Measurements from ENCODE around the gene USP53.
"Not testable (repeated sequence)": the region's sequence is repeated elsewhere in the genome, so short reads cannot be mapped to it uniquely, and the experiment has no call there.

Gene USP53

DNA sequence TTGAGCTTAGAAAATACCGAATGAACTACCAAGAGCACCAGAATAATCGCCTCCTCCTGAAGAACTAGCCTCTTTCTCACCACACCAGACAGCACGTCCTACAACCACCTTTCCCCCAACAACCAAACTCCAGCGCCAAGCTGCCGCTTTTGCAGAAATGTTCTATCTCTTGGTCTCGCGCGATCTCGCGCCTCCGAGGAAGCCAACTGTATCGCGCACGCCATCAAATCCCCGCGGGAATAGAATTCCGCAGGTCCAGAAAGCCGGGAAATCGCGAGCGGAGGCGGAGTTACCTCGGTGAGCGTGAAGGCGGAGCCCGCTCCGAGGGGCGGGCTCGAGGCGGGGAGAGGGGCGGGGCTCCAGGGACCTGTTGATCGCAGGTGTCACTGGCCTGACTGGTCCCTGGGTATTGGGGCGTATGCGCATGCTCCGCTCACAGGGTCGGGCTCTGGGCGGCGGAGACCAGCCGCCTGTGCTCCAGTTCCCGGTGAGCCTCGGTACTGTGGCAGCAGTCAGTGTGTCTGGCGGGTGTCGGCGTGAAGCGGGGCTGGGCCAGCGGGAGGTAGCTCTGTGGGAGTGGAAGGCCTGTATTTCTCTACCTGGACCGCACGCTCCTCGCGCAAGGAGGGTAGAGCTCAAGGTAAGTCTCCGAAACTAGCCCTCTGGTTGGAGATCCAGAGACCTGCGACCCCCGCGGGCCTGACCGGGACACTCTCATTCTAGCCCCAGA is at the start of gene USP53:
TSS of gene USP53 (plus strand) at position 480 of the 730 bp plus-strand sequence. CDS start 27,047 bp downstream, outside the sequence.
- peak; percentile 93 for DNase-seq (ENCODE audit: low read depth)

DNA sequence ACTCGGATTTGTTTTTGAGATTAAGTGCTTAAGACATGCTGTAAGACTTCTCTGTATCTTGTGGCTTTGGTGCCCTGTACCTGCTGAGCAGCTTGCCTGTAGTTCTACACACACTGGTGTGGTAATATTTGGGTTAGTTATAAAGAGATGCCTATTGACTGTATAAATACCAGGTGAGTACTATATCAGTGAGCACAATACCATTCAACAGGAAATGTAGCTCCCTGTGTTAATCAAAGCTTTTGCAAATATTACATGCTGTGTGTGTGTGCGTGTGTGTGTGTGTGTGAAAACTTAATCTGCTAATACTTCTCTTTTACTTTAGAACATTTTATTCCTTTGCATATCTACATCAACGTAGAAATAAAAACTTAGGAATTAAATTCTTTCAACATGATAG is 46.7 kb upstream of the USP53 start:
- DNase-seq (ENCODE audit: low read depth): no peak

DNA sequence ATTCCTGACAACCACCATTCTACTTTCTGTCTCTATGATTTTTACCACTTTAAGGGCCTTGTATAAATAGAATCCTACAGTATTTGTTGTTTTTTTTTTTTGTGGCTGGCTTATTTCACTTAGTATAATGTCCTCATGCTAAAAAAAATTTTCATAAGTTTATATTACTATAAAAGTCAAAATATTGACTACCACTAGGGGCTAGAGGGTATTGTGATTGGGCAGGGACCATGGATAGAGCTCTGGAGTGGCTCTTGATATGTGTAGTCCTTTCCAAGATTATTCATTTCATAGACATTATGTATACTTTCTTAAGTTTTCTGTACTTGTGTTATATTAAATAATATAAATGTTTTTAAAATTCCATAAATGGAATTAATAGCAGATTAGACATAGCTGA is 42.3 kb upstream of the USP53 start:
- DNase-seq (ENCODE audit: low read depth): no peak

DNA sequence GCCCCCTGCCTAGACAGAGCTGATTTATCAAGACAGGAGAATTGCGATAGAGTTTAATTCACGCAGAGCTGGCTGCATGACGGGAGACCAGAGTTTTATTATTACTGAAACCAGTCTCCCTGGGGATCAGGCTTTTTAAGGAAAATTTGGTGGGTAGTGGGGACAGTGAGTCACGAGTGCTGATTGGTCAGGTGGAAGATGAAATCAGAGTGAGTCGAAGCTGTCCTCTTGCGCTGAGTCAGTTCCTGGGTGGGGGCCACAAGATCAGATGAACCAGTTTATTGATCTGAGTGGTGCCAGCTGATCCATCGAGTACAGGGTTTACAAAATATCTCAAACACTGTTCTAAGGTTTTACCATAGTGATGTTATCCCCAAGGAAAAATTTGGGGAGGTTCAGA is 40.3 kb upstream of the USP53 start:
- no peak for DNase-seq (ENCODE audit: low read depth)

DNA sequence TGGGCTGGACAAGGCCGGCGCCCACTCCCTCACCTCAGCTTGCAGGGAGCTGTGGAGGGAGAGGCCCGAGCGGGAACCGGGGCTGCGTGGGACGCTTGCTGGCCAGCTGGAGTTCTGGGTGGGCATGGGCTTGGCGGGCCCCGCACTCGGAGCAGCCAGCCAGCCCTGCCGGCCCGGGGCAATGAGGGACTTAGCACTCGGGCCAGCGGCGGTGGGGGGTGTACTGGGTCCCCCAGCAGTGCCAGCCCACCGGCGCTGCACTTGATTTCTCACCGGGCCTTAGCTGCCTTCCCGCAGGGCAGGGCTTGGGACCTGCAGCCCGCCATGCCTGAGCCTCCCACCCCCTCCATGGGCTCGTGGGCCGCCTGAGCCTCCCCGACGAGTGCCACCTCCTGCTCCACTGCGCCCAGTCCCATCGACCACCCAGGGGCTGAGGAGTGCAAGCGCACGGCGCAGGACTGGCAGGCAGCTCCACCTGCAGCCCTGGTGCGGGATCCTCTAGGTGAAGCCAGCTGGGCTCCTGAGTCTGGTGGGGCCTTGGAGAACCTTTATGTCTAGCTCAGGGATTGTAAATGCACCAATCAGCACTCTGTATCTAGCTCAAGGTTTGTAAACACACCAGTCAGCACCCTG is 38.7 kb upstream of the USP53 start:
- not testable (repeated sequence) for DNase-seq (ENCODE audit: low read depth)

- DNase-seq (ENCODE audit: low read depth): no peak
Measured at GRCh38 chr4:119179011-119179410, 33.5 kb upstream of the USP53 start.

GRCh38 chr4:119184128-119184527 is 28.4 kb upstream of the USP53 start:
- no peak for DNase-seq (ENCODE audit: low read depth)

DNA sequence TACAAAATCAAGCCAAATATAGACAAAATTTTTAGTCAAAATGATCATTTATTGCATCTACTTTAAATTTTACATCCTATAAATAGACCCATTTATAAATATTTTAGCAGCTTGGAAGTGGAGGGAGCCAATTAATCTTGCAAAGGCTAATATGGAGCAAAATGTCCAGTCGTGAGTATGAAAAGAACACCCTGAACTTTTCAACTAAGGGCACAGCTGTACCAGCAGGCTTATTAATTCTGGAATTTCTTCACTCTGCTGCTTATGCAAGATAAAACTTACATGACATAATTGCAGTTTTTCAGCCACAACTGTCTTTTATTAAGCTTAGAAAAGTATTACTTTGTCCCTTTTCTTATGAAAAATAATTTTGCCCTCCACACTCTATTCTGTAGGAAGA is 22.9 kb upstream of the USP53 start:
- DNase-seq (ENCODE audit: low read depth): no peak

GRCh38 chr4:119190354-119190753 is 22.2 kb upstream of the USP53 start:
- no peak for DNase-seq (ENCODE audit: low read depth)

- no peak for DNase-seq (ENCODE audit: low read depth)
Measured at GRCh38 chr4:119191505-119191904, 21.0 kb upstream of the USP53 start.

GRCh38 chr4:119197772-119198212 is 14.7 kb upstream of the USP53 start:
- no peak for DNase-seq (ENCODE audit: low read depth)

DNA sequence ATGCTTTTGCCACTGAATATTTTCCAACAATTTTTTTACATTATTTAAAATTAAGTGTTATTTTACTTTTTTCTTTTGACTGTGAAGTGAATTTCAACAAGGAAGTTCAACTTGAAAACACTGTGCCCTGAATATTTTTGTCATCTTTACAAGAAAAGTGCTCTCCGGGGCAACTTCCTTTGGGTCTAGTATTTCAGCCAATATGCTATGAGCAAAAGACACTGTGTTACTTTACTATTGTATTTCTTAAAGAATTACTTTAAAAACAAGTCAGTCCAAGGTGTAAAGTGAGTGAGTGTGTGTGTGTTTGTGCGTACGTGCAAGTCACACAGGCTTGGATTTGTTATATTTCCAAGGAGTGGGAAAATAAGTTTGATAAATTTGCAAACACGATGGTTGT is 7.6 kb upstream of the USP53 start:
- DNase-seq (ENCODE audit: low read depth): no peak

DNA sequence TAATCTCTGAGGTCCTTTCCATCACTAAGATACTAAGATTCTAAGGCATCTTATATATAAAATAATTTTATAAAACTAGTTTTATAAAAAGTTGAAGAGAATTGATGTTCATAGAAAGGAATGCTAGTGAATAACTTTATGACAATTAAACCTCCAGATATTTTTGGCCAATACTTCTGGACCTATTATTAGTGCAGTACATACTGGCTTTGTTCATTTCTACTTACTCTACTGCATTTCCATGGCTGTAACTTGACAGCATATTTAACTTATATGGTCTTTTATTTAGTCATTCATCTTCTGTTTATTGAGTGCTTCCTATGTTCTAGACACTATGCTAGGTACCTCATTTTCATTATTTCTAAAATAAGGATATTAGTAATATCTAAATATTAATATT is 6.8 kb upstream of the USP53 start:
- DNase-seq (ENCODE audit: low read depth): no peak

DNA sequence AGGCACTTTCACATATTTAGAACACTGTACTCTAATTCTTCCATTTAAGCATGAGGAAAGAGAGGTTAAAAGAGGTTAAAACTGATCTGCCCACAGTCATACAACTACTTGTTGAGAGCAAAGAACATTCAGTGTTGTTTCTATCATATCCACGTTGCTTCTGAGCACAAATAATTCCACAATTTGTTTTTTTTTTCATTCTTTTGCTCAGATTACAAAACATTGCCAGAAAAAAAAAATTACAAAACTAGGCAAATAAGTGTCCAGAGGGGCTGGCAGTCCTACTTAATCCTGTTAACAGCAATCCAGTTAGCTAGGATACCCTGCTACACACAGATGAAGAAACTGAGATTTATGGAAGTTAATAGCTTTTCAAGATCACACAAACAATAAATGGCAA is 6.3 kb upstream of the USP53 start:
- DNase-seq (ENCODE audit: low read depth): no peak

- no peak for DNase-seq (ENCODE audit: low read depth)
Measured at GRCh38 chr4:119207051-119207450, 5.5 kb upstream of the USP53 start.

GRCh38 chr4:119209077-119209476 is 3.4 kb upstream of the USP53 start:
- no peak for DNase-seq (ENCODE audit: low read depth)

DNA sequence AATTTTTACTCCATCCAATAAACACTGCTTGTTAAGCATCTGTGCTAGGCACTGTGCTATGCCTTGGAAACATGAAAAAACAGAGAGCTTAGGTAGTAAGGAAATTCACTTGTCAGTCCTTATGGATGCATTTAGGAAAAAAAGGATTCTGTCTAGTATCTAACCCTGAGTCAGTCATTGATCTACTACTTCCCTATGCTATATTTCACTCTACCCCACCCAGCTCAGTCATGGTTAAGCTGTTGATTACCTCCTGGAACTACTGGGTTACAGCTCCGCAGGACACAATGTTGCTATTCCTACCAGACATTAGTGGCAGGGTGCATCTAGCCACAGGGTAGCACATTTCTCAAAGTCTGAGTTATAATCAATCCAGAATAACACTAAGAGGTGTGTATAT is 2.9 kb upstream of the USP53 start:
- no peak for DNase-seq (ENCODE audit: low read depth)

DNA sequence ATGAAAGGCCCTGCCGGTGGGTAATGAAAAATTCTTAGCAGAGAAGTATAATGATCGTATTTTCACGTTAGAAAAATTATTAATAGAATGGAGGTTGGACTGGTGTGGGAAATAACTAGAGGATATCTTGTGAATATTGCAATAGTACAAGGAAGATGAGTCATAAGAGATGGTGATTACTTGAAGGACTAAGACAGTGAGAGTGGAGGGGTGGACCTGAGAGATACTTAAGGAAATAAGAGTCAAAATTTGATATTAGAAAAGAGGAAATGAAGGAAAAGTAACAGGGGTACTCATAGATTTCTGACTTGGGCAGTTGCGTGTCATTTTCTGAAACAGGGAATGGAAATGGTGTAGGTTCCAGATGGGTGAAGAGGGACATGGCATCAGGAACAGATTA is 1.7 kb upstream of the USP53 start:
- no peak for DNase-seq (ENCODE audit: low read depth)

DNA sequence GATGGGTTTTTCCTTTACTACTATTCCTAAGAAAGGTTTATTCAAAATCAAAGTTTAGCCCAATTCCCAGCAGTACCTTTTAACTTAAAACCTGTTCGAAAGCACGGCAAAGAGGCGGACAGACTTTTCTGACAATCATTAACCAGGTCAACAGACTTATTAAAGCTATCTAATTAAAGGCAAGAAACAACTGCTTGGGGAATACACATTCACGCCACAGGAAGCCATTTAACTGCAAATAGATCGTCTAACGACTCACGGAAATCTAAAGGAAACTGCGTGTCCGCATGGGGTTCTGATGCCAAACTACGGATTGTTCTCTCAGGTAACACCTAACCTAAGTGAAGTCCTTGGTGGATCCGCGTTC is 663 bp upstream of the USP53 start:
- DNase-seq (ENCODE audit: low read depth): no peak

GRCh38 chr4:119212964-119213606 is 572 bp downstream of the USP53 start:
- peak; percentile 24 for DNase-seq (ENCODE audit: low read depth)

DNA sequence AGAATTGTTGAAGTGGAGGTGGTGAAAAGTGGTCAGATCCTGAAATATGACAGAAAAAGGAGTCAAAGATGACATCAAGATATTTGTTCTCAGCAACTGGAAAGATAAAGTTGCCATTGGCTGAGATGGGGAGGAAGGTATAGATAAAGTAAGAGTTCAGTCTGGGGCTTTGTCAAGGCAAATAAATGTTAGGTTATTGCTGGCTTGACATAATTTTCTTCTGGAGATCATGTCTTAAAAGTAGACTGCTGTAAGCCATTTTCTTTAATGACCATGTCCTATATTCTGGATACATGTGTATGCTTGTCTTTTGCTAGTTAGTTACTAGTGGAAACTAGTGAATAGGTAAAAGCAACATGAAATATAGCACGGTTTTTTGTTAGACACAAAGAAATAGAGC is 5.6 kb downstream of the USP53 start:
- DNase-seq (ENCODE audit: low read depth): no peak

DNA sequence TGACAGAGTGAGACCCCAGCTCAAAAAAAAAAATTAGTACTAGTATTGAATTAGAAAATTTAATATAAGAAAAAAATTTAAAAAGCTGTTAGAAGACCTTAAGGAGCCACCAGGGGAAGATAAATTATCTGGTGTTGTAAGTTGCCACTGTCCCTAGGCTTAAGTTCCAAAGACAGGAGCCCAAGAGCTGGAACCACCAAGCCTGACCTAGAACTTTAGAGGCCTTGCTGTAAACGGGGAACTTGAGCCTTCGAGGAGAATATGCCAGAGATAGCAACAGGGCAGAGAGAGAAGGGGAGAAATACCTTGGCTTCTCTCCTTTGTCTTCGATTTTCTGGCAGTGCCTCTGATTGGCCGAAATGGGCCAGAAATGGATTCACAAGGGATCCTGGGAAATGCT is 8.9 kb downstream of the USP53 start:
- DNase-seq (ENCODE audit: low read depth): no peak

DNA sequence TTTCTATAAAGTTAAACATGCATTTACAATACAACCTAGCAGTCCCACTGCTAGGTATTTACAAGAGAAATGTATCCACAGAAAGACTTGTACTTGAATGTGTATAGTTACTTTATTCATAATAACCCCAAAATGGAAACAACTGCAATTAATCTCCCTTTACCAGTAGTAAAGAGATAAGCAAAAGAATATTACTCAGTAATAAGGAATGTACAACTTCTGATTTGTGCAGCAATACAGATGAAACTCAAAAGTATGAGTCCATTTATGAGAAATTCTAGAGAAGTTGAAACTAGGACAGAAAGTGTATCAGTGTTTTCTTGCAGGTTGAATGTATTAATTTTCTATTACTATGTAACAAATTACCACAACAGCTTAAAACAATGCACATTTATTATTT is 15.2 kb downstream of the USP53 start:
- no peak for DNase-seq (ENCODE audit: low read depth)

DNA sequence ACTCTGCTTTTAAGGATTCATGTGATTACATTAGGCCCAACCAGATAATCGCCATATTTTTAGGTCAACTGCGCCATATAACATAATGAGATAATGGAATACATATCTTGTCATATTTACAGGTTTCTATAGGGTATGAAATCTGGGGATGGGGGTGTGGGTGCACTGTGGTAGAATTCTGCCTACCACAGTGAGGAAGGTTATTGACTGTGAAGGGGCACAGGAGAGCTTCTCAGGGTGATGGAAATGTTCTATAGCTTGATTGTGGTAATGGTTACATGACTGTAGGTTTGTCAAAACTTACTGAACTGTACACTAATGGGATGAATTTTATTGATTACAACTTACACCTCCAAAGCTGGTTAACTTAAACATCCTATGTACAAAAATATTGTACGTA is 15.9 kb downstream of the USP53 start:
- DNase-seq (ENCODE audit: low read depth): no peak
